HT-29 (cell line): ENCODE data around the gene RPUSD1. TPM values are rescaled to one million over a fixed set of nuclear protein-coding genes. Genes with fewer than 3 reads are reported as not detected.
A peak's percentile ranks its signal among the peaks of the same experiment; 100 is the strongest.

Experiments
- DNase-seq: peaks from one replicate; pipeline ENCODE4 v3.0.0-alpha.2; 2015; ENCODE audit warnings: low spot score
- total RNA-seq: library from RNA; depleted of rRNA; stranded (reverse); fragments of >200 nt; shearing (Covaris generic); gene quantifications from 2 replicates; pipeline ENCODE4 v1.2.3, GENCODE V29; 2014

The RPUSD1 gene
- total RNA-seq, 1 experiment from 2014 or later = 147 TPM

DNA sequence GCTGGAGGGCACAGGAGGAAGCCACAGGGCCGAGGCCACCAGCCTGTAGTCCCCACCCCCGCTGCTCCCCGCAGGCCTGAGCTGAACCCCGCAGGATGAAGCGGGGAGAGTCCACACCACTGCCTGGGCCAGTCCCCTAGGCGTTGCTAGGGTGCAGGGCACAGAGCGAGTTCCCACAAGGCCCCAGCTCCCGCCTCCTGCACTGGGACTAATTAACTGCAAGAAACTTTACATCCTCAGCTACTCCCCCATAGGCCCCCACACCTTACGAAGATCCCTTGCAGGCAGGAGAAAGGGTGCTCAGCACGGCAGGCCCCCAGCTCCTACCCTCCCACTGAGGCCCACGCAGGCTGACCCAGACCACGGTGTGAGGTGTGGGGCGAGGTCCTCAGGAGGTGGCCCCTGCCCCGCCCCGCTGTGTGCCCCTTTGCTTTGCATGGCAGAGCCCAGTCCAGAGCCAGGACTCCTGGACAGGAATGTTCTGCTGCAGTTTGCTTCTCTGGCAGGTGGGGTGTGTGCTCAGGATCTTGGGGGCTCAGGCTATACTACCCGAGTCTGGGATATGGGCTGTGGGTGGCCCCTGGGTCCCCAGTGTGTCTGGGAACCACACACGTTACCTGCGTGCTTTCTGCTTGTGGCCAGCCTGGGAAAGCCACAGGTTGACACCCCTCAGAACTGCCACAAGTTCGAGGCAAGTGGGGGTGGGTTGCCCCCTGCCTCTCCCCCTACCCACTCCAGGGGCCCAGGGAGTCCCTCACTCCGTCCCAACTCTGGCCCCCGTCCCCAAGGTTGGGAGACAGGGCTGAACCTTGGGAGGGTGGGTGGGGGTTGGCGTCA, 11.1 kb upstream of the RPUSD1 start:
- DNase-seq = no peak

DNA sequence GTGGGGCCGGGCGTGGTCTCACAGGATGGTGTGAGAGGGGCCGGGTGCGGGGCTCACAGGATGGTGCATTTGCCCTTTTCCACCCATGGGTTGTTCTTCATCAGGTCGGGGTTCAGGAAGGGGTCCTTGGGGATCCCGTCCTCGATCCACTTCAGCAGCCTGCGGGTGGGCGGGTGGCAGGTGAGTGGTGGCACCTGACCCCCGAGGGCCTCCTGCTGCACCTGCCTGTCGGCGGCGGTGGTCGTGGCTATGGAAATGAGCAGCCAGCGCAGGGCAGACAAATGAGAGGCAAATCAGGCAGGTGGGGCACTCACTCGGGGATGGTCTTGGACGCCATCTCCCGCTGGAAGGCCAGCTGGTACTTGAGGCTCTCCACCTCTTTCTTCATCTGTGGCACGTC, 10.5 kb upstream of the RPUSD1 start:
- no peak for DNase-seq

DNA sequence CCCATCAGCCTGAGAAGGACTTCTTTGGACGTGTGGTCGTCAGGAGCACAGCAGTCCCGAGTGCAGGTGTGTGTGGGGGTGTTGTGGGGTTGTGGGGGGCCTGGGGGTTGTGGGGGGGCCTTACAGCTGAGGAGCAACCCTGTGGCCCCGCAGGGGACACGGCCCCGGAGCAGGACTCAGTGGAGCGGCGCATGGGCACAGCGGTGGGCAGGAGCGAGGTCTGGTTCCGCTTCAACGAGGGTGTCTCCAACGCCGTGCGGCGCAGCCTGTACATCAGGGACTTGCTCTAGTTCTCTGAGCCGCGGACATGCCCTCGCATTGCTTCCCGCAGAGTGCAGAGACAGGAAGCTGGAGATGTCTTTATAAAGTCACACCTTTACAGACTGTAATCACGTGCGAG, 9.5 kb upstream of the RPUSD1 start:
- DNase-seq = no peak

DNA sequence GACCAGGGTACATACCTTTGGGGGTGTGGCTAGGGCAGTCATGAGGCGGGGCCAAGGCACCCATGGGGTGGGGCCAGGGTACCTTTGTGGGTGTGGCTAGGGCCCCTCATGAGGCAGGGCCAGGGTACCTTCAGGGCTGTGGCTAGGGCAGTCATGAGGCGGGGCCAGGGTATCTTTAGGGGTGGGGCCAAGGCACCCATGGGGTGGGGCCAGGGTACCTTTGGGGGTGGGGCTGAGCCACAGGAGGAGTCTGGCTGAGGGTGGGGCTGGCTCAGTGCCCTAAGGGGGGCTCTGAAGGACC, 8.9 kb upstream of the RPUSD1 start:
- peak; percentile 35 for DNase-seq

DNA sequence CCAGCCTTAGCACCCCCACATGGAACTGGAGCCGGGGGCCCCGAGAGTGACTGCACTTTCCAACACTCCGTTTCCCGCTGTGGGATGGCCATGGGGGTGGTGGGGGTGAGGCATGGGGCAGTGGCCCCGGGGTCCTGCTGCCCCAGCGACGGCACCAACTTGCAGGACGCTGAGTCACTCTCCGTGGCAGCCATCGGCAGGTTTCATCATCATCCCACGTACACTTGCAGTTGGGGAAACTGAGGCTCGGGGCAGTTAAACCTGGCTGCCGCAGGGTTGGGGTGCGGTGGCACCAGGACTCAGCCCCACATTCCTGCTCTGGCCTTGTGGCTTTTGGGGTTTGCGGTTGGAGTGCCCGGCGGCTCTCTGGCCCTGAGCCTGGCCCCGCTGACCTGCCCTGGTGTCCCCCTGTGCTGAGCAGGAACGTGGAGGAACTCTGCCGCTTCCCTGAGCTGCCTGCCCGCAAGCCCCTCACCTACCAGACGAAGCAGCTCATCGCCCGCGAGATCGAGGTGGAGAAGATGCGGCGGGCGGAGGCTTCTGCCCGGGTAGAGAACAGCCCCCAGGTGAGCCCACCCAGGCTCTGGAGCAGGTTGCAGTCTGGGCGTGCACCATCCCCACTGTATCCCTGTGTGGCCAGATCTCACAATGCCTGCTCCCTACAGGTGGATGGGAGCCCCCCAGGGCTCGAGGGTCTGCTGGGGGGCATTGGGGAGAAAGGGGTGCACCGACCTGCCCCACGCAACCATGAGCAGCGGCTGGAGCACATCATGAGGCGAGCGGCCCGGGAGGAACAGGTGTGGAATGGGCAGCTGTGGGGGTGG, 8.3 kb upstream of the RPUSD1 start:
- DNase-seq = no peak

DNA sequence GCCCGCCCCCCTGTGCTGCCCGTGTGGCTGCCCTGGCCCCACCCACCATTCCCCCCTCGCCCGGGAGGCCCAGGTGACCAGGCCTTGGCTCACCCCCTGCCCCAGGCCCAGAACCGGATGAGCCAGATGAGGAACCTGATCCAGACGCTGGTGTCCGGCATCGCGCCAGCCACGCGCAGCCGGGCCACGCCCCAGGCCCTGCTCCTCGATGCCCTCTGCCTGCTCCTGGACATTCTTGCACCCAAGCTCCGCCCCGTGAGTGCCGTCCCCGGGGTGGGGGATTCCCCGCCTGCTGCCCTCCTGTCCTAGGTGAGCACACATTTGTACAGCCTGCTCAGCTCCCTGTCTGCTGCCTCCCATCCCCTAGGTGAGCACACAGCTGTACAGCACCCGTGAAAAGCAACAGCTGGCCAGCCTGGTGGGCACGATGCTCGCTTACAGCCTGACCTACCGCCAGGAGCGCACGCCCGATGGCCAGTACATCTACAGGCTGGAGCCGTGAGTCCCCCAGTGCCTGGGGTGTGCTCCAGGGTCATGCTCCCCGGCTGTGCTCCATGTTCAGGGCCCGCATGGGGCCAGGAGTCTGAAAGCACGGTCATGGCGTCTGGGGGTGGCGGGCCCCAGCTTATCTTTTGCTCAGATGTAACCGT, 7.5 kb upstream of the RPUSD1 start:
- peak; percentile 85 for DNase-seq

DNA sequence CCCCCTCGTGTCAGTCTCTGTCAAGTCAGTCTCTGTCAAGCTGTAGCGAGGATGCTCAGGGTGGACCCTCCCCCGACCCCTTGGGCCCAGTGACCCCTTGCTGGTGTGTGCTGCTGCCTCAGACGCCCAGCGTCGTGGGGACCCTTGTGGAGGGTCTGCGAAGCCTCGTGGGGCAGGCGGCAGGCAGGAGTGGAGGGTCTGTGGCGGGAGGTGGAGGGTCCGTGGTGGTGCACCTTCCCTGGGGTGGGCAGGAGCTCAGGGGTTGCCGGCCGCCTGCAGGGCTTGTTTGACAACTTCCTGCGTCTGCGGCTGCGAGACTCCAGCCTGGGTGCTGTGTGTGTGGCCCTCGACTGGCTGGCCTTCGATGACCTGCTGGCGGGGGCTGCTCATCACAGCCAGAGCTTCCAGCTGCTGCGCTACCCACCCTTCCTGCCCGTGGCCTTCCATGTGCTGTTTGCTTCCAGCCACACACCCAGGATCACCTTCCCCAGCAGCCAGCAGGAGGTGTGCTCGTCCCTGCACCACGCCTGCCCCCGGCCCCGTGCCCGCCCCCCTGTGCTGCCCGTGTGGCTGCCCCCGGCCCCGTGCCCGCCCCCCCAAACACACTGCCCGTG, 6.8 kb upstream of the RPUSD1 start:
- DNase-seq = no peak

DNA sequence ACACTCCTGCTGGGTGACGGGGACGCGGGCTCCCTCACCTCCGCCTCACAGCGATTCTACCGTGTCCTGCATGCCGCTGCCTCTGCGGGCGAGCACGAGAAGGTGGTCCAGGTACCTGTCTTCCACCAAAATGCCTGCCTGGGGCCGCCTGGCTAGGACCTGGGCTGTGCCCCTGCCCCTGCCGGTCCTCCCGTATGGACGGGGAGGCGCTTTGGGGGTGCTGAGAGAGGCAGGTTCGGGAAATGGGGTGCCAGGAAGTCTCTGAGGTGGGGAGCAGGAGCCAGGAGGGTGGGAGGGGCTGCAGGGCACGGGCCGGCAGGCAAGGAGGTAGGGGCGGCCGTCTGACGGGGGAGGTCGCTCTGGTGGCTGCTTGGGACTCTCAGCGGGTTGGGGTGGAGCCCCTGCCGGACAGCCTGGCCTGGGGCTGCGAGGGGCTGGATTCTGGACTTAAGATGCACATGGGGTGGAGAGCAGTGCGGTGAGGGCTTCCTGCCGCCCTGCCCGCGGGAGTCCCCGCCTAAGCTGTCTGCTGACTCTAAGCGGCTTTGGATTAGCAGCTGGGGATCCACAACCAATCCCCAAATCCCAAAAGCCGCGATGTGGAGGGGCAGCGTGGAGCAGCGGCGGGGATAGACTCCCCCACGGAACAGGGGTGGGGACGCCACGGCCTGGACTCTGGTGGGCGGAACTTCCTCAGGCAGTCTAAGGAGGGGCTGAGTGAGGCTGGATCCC, 6.1 kb upstream of the RPUSD1 start:
- DNase-seq = no peak

DNA sequence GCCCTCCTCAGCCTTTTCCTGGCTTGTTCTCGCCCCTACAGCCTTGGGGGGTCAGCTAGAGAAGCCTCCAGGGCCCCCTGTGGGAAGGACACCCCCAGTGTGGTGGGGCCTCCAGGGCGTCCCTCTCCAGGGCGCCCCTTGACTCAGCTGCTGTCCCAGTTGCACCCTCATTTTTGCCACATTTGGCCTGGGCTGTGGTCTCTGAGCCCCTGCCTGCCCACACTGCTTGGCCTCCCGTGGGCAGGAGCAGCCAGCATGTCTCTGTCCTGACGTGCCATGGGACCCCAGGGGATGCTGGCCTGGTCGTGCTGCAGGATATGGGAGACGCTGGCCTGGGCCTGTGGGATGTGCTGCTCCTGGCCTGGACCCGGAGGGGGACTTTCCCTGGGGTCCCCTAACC, 5.2 kb upstream of the RPUSD1 start:
- DNase-seq = no peak

DNA sequence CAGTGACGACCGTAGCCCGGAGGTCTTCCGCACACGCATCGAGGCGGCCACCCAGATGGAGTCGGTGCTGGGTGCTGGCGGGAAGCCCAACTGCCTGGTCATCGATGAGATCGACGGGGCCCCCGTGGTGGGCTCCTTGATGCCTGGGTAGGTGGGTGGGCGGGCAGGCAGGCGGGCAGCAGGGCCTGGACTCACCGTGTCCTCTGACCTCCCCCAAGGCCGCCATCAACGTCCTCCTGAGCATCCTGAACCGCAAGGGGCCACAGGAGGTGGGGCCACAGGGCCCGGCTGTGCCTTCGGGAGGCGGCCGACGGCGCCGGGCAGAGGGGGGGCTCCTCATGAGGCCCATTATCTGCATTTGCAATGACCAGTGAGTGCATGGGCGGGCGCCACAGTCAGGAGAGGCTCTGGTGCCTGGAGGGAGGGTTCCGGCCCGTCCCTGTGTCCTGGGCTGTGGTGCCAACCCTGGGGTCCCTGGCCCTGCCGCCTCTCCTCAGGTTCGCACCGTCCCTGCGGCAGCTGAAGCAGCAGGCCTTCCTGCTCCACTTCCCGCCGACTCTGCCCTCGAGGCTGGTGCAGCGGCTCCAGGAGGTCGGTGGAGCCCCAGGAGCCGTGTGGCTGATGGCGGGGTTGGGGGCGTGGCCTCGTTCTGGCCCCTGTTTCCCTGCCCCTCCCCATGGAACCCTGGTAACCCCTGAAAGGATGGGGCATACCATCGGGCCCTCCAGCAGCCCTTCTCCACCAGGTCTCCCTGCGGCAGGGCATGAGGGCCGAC, 4.2 kb upstream of the RPUSD1 start:
- DNase-seq = no peak

DNA sequence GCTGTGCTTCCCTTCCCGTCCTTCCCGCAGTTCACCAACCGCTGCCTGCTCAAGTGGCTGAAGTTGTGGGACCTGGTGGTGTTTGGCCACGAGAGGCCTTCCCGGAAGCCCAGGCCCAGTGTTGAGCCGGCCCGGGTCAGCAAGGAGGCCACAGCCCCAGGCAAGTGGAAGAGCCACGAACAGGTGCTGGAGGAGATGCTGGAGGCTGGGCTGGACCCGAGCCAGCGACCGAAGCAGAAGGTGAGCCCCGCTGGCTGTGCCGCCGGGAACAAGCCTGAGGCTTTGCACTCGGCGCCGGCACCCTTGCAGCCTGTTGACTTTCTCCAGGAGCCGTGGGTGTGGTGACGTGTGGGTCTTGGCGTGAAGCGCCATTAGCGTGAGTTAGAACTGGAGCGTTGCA, 3.0 kb upstream of the RPUSD1 start:
- no peak for DNase-seq

DNA sequence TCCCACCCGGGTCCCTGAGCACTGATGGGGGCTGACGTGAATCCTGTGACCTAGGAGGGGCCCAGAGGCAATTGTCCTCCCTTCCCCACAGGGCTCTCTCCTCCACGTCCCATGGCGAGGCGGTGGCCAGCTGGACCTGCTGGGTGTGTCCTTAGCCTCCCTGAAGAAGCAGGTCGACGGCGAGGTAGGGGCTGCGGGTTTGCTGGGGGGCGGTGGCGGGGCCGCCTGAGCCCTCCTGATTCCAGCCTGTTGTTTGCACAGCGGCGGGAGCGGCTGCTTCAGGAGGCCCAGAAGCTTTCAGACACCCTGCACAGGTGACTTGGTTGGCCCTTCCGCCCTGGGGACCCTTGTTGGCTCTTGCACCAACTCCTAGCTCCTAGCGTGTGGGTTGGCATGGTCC, 1.9 kb upstream of the RPUSD1 start:
- DNase-seq = no peak

DNA sequence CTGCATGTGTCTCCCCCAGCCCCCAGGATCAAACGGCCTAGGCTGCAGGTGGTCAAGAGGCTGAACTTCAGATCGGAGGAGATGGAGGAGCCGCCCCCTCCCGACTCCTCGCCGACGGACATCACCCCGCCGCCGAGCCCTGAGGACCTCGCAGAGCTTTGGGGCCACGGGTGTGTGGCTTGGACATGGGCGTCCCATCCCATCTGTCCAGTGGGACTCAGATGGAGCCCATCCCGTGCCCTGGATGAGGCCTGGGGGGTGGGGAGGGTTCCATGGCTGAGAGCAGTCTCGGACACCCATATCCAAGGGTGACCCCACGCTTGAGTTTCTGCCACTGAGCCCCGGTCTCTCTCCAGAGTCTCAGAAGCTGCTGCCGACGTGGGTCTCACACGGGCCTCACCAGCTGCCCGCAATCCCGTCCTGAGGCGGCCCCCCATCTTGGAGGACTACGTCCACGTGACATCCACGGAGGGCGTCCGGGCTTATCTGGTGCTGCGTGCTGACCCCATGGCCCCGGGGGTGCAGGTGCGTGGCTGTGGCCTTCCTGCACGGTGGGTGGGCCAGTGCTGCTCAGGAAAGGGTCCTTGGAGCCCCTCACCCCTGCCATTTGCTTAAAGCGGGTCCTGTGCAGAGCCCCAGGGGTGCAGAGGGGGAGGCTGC, 1.1 kb upstream of the RPUSD1 start:
- DNase-seq = no peak

DNA sequence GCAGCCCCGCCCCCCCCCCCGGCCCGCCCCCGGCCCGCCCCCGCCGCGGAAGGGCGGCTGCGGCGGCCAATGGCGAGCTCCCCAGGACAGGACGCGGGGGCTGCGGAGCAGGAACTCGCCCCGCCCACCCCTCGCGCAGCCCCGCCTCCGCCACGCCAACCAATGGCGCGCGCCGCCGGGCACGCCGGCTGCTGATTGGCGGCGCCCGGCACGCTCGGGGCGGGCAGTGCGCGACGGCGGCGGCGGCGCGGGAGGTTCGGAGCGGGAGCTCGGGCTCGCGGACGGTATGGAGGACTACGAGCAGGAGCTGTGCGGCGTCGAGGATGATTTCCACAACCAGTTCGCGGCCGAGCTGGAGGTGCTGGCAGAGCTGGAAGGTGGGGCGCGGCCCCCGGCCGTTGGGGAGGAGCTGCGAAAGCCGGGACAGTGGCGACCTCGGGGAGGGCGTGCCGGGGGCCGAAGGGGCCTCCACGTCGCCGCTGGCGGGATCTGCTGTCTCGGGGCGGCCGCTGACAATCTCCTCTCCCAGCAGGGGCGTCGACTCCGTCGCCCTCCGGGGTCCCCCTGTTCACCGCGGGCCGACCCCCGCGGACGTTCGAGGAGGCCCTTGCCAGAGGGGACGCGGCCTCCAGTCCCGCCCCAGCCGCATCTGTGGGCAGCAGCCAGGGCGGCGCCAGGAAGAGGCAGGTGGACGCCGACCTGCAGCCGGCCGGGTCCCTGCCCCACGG, 382 bp upstream of the RPUSD1 start, which contains the start of gene CHTF18:
Gene CHTF18 (plus strand): TSS at position 222 of the 728 bp plus-strand sequence. CDS start 65 bp downstream, at position 287.
- peak; percentile 92 for DNase-seq

DNA sequence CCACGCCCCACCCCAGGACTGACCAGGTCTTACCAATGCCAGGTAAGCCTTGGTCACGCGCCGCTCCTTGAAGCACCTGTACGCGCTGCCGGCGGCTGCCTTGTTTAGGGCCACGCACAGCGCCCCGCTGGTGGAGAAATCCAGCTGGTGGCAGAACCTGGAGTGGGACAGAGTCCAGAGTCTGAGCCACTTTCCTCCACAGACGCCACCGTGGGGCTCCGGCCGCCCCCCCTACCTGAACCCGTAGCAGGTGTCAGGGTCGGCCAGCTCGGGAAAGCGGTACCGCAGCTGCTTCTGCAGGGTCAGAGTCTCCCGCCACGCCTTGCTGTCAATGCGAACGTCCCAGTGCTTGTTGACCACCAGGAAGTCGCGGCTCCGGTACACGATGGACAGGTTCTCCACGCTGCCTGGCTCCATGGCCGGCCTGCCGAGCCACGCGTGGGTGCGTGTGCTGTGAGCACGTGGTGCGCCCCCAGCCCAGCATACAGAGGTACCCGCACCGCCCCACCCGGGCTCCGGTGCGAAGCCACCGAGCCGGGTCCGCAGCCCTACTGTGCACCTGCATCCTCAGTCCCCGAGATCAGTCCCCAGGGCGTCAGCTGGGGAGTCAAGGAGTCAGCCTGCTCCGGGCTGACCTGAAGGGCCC, 737 bp downstream of the RPUSD1 start:
- DNase-seq = peak; percentile 16

DNA sequence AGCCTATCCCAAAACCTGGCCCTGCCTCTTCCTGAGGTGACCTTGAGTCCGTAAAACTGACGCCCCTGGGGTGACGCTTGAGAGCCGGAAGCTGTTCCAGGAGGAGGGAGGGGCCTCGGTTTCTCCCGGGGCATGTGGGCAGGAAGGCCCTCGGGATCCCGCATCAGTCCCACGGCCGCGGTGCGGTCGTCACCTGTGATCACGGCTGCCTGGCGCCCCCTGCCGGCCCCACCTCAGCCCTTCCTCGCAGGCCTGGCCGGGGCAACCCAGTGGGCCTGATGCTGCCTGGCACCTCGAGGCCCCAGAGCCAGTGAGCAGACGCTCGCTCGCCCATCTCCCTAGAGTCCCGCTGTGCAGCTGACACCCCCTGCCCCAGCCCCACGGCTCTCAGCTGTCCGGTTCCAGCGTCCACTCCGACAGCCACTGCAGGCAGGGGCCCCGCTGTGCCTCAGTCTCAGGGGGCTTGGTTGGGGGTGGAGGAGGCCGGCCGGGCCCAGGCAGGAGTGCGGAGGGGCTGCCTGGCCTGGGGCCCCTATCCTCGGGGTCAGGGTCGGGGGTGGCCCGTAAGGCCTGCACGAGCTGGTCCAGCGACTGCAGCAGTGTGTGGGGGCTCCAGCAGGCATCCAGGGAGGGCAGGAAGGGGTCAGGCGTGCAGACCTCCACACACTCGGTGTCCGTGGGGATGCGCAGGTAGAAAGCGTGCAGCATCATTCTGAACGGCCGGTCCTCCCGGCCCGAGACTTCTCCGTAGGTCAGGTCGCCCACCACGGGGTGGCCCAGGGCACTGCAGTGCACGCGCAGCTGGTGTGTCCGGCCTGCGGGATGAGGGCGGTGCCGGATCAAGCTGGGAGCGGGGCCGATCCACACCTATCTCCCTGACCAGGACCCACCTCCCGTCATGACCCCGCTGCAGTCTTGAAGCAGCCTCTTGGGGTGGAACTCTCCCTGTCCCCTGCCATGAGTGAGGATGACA, 2.3 kb downstream of the RPUSD1 start:
- peak; percentile 71 for DNase-seq

DNA sequence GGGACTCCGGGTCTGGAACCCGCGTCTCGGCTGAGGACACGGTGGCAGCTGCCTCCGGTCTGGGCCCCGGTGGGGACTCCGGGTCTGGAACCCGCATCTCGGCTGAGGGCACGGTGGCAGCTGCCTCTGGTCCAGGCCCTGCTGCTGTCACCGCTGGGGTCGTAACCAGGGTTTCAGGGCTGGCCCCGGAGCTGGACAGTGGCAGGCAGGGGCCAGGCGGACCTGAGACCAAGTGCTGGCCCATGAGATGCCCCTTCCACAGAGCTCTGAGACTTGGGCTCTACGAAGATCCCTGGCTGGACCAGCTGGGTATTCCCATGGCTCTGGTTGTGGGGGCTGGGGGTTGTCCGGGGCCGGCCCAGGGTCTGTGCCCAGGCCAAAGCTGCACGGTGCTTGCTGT, 3.8 kb downstream of the RPUSD1 start:
- DNase-seq = no peak
